HG02885 (cell line): Measurements from ENCODE around the gene SNIP1.
A peak's percentile ranks its signal among the peaks of the same experiment; 100 is the strongest.
"Not testable (repeated sequence)": the region's sequence is repeated elsewhere in the genome, so short reads cannot be mapped to it uniquely, and the experiment has no call there.

ENCODE experiments used
- ATAC-seq: cut with Tn5 transposase; IDR thresholded peaks from one replicate; pipeline ENCODE4 v1.9.1; 2021; ENCODE audit warnings: mild to moderate bottlenecking; ENCODE audit not compliant: unreplicated experiment, poor library complexity

The SNIP1 gene

GRCh38 chr1:37553927-37554808 is at the start of gene SNIP1:
TSS of gene SNIP1 (minus strand) at chr1:37554293. CDS start at chr1:37554229, 64 bp downstream.
- peak; percentile 81 for ATAC-seq

DNA sequence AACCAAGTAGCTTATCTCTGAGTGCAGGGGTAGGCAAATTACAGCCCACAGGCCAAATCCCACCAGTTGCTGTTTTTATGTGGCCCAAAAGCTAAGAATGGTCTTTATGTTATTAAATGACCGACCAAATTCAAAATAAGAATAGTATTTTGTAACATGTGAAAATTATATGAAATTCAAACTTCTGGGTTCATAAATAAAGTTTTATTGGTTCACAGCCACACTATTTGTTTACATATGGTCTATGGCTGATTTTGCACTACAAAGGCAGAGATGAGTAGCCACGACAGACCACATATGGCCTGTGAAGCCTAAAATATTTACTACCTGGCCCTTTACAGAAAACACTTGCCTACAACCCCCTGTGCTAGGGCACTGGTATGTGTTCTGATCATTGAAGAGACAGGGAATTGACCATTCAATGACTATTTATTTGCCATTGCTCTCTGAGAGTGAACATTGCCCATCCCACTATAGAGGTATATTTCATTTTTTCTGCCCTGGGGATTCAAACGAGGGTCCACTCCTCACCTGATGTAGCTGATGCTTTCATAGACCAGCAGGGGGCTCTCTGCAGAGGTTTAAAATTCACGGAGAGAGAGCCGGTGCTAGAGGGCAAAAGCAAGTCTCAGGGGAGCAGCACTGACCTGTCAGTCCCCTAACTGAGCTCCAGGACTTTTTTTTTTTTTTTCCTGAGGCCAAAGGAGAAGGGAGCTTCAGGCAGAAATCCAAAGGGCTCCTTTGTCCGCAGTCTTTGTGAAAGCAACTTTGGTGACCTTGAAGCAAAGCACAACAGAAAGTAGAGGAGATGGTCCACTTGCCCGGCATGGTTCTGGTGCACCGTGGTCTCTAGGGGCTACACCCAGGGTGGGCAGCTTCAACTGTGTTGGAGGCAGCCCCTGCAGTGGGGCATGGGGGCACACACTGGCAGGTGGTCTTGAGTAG is 48.9 kb upstream of the SNIP1 start:
- no peak for ATAC-seq

DNA sequence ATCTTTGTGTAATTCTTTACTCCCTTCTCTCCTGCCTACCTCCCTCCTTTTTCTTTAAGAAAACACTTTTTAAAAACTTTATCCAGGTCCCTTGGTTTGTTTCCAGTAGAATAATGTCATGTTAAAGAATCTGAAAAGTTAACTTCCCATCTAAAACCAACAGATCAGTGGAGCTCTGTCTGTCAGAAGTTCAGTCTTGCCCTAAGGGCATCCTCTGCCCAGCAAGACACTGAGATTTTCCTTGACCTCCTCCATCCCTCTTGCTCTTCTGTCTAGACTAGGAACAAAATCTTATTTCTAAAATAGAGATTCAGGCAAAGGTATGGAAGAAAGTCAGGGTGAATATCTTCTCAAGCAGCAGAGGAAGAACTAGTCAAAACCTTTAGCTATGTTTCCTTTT is 47.3 kb upstream of the SNIP1 start:
- no peak for ATAC-seq

DNA sequence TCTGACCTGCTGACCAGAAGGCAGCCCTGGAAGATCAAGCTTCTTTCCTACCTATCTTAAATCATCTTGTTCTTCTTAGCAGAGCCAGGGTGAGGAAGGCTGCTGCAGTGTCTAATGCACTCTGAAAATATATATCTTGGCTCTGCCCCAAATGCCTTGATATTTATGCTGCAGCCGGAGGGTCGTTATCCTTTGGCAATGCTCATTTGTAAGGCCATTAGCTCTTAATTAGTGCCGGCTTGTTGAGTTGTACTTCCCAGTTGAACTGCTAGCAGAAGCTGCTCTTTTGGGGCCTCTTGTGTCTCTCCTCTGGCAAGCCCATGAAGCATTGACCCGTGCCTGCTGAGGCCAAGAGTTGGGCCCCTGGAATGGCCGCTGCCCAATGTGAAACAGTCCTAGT is 45.8 kb upstream of the SNIP1 start:
- no peak for ATAC-seq

DNA sequence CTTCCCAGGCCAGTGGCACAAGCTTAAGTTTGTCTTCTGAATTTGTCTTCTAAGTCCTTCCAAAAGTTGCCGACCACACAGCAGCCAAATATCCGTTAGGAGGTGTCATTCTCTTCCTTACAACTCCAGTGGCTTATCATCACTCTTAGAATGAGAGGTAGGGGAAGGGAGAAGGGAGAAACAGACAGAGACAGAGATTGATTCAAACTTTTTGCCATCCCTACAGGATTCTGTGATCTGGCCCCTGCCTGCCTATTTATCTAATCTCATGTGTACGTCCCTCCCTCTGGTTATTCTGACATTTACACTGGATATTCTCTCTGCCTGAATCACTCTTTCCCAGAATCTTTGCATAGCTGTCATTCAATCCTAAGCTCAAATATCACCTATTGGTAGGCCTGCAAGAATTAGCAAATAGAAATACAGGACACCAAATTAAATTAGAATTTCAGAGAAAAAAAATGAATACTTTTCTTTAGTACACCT is 42.1 kb upstream of the SNIP1 start:
- no peak for ATAC-seq

GRCh38 chr1:37595440-37596181 is 41.5 kb upstream of the SNIP1 start, which contains the start of gene GNL2:
TSS of gene GNL2 (minus strand) at chr1:37595937. CDS start at chr1:37595822, 115 bp downstream.
- peak; percentile 97 for ATAC-seq

GRCh38 chr1:37593726-37594125 is 39.6 kb upstream of the SNIP1 start:
- ATAC-seq = no peak

DNA sequence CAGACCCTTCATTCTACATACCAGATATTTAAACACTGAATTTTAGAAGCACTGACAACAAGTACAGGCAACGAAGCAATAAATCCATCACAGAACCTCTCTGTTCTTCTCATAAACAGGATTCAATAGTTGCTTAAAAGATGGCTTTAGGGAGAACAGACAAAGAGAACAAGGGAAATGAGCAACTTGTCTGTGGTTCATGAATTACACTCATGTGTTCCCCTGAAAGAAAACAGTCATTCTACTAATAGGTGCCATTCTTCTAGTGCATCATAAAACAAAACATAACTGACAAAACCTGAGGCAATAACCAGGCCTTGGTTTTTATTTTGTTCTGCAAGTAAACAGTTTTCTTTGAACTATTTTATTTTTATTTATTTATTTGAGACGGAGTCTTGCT is 34.8 kb upstream of the SNIP1 start:
- no peak for ATAC-seq

GRCh38 chr1:37584544-37584943 is 30.5 kb upstream of the SNIP1 start:
- not testable (repeated sequence) for ATAC-seq

DNA sequence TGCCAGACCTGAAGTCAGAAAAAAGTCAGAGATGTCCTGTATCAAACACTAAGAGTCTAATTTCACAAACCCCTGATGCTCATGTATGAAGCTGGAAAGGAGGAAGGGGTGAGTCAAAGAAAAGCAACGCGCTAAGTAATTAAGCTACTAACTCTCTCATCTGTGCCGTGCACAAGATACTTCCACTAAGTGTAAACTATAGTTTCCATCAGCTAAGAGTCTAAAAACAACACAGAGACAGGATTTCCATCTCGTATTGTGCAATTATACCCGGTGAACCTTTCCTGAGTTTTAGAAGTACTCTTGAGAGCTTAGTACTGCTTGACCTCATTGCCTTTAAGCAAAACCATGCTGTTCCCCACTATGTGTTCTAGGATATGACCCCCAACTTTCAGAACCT is 21.6 kb upstream of the SNIP1 start:
- no peak for ATAC-seq

GRCh38 chr1:37574834-37575480 is 20.9 kb upstream of the SNIP1 start:
- ATAC-seq = no peak

DNA sequence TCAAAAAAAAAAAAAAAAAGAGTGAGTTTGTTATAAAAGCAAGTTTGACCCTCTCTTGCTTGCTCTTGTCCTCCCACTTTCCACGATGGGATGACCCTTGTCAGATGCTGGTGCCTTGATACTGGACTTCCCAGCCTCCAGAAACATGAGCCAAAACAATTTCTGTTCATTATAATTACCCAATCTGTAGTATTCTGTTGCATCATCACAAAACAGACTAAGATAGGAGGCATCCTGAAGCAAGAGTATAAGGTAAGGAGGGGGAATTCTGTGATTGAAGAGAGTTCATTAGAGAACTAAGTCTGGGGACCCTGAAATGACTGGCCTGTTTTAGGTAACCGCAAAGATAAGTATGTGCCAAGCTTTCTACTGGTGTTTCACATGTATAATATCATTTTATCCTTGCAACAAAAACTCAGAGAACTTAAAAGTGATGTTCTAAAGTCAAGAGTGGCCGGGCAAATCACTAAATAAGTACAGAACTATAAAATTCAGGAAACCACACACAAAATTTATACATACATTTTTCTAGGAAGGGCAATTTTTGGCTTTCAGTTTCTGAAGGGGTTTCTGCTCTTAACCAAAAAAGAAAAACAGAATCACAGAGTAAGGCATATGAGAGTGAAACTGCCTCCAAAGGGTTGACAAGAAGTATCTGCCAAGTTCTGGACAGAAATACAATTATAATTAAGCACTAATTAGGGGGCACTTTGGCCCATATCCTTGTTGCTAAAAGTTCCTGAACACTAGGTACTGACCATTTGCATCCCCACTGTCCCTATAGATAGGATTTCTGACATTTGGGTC is 16.6 kb upstream of the SNIP1 start:
- ATAC-seq = no peak

- no peak for ATAC-seq
Measured at GRCh38 chr1:37567023-37567422, 12.9 kb upstream of the SNIP1 start.

DNA sequence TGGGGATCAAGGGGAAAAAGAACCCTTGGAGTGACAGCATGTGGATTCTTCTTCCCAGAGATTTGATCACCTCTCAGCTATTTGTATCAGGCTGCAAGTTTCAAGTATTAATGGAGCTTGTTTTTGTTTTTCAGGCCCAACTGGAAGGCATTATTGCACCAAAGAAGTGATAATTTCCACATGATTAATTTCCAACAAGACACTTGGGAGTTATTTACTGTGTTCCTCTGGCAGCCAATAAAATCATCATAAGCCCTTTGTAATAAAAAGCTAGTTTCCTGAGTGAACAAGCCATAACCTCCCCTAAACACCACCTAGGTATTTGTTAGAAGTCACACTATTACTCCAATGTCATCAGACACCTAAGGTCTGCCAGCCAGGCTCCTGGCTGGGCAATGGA is 10.8 kb upstream of the SNIP1 start:
- ATAC-seq = no peak

DNA sequence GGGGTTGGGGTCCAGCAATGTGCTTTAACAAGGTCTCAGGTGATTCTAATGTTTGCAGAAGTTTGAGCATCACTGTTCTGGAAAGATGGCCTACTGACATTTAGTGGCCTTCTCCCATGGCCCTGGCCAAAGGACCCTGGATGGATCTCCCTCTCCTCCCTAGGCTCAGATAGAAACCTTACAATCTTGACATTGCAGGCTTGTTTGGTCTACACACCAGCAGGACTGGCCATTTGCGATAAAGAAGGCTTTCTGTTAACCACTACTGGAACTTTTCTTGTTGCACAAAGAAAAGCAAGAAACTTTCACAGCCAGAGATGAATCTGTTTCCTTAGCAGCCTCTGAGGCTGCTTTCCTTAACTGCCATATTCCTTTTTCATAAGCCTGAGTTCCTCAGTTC is 8.9 kb upstream of the SNIP1 start:
- no peak for ATAC-seq

DNA sequence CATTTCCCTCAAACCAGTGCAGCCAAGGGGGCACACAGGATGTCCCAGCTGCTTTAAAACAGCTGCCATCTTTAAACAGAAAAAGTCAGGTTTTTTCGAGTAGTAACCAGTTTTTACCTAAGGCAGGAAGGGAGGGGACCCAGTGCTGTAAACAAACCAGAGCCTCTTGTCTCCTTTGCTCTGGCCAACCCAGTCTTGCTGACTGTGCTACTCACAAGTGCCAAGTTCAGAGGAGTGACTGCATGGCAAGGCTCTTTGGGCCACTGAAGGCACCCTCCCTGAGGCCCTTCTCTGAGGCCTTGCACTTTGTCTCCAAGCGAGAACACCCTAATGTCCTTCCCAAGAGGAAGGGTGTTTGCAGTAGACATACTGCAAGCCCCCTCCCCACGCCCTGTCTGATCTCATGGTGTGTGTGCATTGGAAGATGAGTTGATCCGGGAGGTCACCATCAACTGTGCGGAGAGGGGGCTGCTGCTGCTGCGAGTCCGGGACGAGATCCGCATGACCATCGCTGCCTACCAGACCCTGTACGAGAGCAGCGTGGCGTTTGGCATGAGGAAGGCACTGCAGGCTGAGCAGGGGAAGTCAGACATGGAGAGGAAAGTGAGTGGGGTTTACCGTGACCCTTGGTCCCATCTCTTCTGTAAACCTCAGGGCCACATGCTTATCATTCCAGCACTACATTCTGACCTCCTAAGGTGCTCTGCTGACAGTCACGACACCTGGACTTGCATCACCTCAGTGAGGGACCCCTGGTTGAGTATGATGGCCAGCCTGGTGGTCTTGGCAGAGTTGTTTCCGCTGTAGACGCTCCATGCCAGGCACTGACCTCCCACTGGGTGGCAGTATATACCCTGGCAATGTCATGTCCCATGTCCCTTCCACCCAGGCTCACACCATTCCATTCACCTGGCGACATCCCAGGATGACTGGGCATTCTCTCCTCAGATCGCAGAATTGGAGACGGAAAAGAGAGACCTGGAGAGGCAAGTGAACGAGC is 7.3 kb upstream of the SNIP1 start:
- ATAC-seq = no peak

DNA sequence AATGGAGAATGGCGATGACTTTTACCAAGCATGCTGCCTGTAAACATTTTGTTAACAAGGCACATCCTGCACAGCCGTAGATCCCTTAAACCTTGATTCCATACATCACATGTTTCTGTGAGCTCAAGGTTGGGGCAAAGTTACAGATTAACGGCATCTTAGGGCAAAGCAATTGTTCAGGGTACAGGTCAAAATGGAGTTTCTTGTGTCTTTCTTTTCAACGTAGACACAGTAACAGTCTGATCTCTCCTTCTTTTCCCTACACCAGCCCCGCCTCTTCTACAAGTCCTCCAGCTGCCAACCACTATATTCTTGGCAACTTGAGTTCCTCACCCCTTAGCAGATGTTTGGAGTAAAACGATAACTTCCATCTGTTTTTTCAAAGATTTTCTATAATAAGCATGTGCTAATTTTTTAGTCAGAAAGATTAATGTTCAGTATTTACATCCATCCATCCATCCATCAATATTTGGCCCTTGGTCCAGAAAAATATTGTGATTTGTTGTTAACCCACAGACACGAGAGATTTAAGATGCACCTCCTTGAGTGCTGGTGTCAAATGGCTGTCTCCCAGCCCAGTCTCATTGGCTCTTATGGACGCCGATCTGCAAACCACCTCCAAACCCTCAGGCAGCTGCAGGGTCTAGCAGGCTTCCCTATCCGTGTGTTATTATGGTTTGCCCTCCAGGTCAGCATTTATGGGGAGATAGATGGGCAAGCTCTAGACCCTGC is 6.5 kb upstream of the SNIP1 start:
- no peak for ATAC-seq
